GM19455 (cell line): ENCODE data around the gene HSPBP1.
"Not testable (repeated sequence)": the region's sequence is repeated elsewhere in the genome, so short reads cannot be mapped to it uniquely, and the experiment has no call there.

ENCODE experiments used
- ATAC-seq: cut with Tn5 transposase; IDR thresholded peaks from one replicate; pipeline ENCODE4 v1.9.1; 2021; ENCODE audit not compliant: unreplicated experiment

The HSPBP1 gene

GRCh38 chr19:55279770-55280643, at the start of gene HSPBP1:
TSS of gene HSPBP1 (minus strand) at chr19:55280110. CDS start at chr19:55279608, 502 bp downstream.
- ATAC-seq: peak; percentile 51

DNA sequence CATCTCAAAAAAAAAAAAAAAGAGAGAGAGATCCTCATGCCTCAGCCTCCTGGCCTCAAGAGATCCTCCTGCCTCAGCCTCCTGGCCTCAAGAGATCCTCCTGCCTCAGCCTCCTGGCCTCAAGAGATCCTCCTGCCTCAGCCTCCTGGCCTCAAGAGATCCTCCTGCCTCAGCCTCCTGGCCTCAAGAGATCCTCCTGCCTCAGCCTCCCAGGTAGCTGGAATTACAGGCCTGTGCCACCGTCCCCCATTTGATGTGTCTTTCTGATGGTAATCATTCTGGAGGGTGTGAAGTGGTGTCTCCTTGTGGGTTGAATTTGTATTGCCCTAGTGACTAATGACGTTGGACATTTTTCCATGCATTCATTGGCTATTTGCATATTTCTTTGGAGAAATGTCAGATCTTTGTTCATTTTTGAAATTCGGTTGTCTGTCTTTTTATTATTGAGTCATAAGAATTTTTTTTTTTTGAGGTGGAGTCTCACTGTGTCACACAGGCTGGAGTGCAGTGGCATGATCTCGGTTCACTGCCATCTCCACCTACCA, 48.9 kb upstream of the HSPBP1 start:
- not testable (repeated sequence) for ATAC-seq

GRCh38 chr19:55325172-55325571, 45.3 kb upstream of the HSPBP1 start, which contains the start of gene TMEM150B:
TSS of gene TMEM150B (minus strand) at chr19:55325341. CDS start at chr19:55321036, 4,305 bp downstream.
- no peak for ATAC-seq

GRCh38 chr19:55324662-55325061, 44.8 kb upstream of the HSPBP1 start:
- ATAC-seq: no peak

DNA sequence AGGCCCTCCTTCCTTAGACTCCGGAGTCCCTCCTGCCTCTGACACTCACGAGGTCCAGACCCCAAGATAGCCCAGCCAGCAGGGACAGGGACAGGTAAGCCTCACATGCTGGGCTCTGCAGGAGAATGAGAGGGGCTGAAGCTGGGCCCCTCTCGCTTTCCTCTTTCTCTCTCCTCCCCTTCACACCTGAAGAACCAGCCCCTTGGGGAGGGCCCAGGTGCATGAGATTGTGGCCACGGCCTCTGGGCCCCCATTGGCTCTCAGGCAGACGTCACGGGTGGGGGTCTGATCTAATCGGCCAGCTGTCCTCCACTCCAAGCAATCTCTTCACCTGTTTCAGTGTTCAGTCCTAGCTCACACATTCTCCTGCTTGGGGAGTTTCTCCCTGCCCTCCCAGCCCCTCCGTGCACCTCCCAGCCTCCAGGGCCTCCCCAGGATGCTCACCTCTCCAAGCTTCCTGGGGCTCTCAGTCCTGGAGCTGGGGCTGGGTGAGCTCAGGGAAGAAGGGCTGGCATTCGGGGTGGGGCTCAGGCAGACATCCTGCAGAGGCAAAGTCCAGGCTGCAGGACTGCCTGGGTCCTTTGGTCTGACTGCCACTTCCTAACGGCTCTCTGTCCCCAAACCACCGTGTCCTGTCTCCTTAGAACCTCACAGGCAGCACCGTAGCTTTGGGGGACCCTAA, 42.4 kb upstream of the HSPBP1 start:
- no peak for ATAC-seq

DNA sequence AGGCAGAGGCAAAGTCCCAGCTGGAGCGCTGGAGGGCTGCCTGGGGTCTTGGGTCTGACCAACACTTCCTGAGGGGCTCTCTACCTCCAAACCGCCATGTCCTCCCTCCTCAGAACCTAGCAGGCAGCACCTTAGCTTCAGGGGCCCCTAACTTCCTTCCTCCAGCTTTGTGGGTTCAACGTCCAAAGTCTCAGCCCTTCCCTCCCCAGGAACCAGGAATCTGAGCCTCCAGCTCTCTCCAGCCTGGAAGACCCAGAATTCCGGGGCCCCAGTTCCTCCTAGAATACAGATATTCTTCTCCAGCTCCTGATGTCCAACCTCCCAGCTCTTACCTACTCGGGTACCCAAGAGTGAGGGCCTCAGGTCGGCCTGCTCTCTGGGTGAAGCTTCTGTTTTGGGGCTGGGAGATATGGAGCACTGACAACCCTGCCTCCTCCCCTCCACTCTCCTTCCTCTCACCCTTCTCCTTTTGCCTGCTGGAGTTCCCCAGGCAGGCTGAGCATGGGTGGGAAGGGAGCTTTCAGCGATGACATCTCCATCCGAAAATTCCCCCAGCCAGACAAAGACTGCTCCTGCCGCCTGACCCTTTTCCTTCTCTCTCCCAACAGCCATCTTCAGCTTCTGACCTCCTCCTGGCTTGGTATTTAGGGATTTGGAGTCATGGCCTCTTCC, 41.7 kb upstream of the HSPBP1 start:
- ATAC-seq: no peak

GRCh38 chr19:55320844-55321419, 41.0 kb upstream of the HSPBP1 start:
- ATAC-seq: no peak

DNA sequence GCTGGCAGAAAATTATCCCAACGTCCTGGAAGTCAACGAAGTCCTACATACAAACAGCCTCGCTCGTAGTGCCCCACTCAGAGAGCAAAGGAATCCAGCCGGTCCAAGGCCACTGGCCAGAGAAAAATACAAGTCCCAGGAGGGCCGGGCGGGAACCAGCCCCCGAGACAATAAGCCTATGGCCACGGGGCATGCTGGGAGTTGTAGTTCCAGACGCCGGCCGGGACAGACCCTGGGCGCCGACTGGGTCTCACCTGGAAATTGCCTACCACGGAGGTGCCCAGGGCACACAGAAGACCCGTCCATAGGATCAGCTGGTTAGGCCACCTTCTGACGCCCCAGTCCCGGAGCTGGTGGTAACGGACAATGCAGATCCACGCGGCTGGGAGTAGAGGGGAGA, 39.9 kb upstream of the HSPBP1 start:
- no peak for ATAC-seq

GRCh38 chr19:55316646-55317045, 36.7 kb upstream of the HSPBP1 start:
- ATAC-seq: no peak

GRCh38 chr19:55315956-55316525, 36.1 kb upstream of the HSPBP1 start:
- ATAC-seq: no peak

DNA sequence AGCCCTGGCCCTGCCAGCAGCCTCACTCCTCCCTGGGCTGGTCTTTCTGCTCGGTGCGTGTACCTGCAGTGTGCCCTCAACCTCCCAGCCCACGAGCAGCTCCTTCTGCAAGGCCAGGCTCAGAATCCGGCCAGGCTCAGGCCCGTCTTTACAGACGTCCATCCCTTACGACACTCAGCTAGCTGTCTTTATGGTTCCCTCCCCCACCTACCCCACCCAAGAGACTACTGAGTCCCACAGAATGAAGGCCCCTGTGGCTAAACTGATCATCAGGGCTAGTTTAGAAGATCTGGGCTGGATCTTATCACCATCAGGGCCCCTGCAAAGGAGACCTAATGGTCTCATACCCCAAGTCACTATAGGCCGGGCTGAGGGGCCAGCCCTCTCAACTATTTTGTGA, 34.5 kb upstream of the HSPBP1 start:
- no peak for ATAC-seq

- ATAC-seq: no peak
Measured at GRCh38 chr19:55312621-55313512, 33.0 kb upstream of the HSPBP1 start.

DNA sequence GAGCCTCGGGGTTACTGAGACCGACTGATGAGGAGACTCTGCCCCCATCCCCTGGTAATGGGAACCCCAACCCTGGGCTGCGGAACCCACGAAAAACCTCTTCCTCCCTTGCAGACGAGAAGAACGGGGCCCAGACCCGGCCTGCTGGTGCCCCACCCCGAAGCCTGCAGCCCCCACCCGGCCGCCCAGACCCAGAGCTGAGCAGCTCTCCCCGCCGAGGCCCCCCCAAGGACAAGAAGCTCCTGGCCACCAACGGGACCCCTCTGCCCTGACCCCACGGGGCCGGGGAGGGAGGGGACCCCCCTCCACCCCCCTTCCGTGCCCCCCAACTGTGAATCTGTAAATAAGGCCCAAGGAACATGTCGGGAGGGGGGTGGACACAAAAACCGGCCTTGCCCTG, 31.9 kb upstream of the HSPBP1 start:
- no peak for ATAC-seq

GRCh38 chr19:55311397-55311796, 31.5 kb upstream of the HSPBP1 start:
- no peak for ATAC-seq

GRCh38 chr19:55310498-55310897, 30.6 kb upstream of the HSPBP1 start:
- ATAC-seq: no peak

GRCh38 chr19:55309448-55309847, 29.5 kb upstream of the HSPBP1 start:
- ATAC-seq: no peak

- ATAC-seq: no peak
Measured at GRCh38 chr19:55308281-55308680, 28.4 kb upstream of the HSPBP1 start.

DNA sequence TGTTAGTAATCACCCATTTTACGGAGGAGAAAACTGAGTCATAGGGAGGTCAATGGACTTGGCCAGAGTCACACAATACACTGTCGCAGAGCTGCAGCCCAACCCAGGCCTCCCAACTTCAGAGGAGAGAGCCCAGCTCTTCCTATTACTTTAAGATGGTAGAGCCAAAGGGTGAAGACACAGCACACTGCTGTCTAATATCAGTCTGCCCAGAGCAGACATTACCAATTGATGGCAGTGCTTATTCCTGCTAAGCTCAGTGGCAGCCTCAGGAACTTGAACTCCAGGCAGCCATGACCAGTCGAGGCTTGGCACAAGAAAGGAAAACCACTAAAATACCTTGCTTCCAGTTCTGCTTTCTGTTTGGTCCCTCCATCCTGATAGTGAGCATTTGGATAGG, 26.8 kb upstream of the HSPBP1 start:
- no peak for ATAC-seq

DNA sequence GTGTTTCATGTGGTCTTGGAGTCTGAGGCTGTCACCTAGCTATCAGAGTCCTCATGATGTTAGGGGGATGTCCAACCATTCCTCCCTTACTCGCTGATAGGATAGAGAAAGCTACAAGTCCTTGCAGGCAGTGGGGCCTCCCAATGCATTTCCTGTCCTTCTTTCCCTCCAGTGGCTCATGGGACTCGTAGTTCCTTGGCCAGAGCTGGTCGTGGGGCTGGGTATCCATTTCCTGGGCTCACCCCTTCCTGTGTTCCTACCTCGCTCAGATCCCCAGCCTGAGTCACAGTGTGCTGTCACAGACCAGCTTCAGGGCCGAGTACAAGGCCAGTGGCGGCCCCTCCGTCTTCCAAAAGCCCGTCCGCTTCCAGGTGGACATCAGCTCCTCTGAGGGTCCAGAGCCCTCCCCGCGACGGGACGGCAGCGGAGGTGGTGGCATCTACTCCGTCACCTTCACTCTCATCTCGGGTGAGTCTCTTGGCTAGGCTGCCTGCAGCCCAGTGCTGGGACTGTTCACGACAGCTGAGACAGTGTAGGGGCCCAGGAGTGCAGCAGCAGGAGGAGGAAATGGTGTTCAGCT, 26.2 kb upstream of the HSPBP1 start:
- ATAC-seq: no peak
